ENCODE data around the gene SFXN1.
"Not testable (repeated sequence)": the region's sequence is repeated elsewhere in the genome, so short reads cannot be mapped to it uniquely, and the experiment has no call there.

DNA sequence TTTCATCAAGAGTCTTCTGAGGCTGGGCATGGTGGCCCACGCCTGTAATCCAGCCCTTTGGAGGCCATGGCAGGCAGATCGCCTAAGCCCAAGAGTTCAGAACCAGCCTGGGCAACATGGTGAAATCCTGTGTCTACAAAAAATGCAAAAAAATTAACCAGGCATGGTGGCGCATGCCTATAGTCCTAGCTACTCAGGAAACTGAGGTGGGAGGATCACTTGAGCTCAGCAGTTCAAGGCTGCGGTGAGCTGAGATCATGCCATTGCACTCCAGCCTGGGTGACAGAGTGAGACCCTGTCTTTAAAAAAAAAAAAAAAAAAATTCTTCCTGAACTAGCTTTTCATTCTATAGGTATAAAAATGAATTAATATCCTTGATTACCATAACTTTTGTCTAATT is 29.3 kb downstream of the SFXN1 start:
- TF ChIP-seq POLR2A (IDR thresholded peaks at IDR 0.05), result not testable (repeated sequence)
- TF ChIP-seq, protein P1, sequence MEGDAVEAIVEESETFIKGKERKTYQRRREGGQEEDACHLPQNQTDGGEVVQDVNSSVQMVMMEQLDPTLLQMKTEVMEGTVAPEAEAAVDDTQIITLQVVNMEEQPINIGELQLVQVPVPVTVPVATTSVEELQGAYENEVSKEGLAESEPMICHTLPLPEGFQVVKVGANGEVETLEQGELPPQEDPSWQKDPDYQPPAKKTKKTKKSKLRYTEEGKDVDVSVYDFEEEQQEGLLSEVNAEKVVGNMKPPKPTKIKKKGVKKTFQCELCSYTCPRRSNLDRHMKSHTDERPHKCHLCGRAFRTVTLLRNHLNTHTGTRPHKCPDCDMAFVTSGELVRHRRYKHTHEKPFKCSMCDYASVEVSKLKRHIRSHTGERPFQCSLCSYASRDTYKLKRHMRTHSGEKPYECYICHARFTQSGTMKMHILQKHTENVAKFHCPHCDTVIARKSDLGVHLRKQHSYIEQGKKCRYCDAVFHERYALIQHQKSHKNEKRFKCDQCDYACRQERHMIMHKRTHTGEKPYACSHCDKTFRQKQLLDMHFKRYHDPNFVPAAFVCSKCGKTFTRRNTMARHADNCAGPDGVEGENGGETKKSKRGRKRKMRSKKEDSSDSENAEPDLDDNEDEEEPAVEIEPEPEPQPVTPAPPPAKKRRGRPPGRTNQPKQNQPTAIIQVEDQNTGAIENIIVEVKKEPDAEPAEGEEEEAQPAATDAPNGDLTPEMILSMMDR (IDR thresholded peaks at IDR 0.05), result not testable (repeated sequence)

All from adrenal gland (tissue), 5 donors.